IgD-negative memory B cell (primary cell): ENCODE measurements around the gene CEP72. TPM values are rescaled to one million over a fixed set of nuclear protein-coding genes. Genes with fewer than 3 reads are reported as not detected.

Experiments used
- H3K27ac Mint-ChIP-seq, 3 donors: one replicate each; pipeline ENCODE4 v1.8.0; 2020 to 2022; ENCODE audit warnings: mild to moderate bottlenecking in 3 of 3, mixed read lengths in 3 of 3, moderate library complexity in 1 of 3
- H3K27me3 Mint-ChIP-seq: one replicate; pipeline ENCODE4 v1.8.0; 2021; ENCODE audit warnings: mixed read lengths
- H3K36me3 Mint-ChIP-seq: one replicate; pipeline ENCODE4 v1.8.0; 2020; ENCODE audit warnings: mild to moderate bottlenecking, mixed read lengths
- H3K4me1 Mint-ChIP-seq, 3 donors: one replicate each; pipeline ENCODE4 v1.8.0; 2020 to 2022; ENCODE audit warnings: mixed read lengths in 3 of 3, mild to moderate bottlenecking in 1 of 3
- H3K4me3 Mint-ChIP-seq, 4 donors: one replicate each; pipeline ENCODE4 v1.8.0; 2020 to 2022; ENCODE audit warnings: mild to moderate bottlenecking in 4 of 4, mixed read lengths in 4 of 4, moderate library complexity in 3 of 4
- H3K9me3 Mint-ChIP-seq, 3 donors: one replicate each; pipeline ENCODE4 v1.8.0; 2020 to 2021; ENCODE audit warnings: mixed read lengths in 3 of 3, mild to moderate bottlenecking in 1 of 3
- polyA plus RNA-seq: library from polyadenylated mRNA; unstranded; fragments of 300-500 nt; fragmentation: Illumina TruSeq; gene quantifications from one replicate; pipeline ENCODE4 v1.2.3, GENCODE V29; 2021

Gene CEP72, protein sequence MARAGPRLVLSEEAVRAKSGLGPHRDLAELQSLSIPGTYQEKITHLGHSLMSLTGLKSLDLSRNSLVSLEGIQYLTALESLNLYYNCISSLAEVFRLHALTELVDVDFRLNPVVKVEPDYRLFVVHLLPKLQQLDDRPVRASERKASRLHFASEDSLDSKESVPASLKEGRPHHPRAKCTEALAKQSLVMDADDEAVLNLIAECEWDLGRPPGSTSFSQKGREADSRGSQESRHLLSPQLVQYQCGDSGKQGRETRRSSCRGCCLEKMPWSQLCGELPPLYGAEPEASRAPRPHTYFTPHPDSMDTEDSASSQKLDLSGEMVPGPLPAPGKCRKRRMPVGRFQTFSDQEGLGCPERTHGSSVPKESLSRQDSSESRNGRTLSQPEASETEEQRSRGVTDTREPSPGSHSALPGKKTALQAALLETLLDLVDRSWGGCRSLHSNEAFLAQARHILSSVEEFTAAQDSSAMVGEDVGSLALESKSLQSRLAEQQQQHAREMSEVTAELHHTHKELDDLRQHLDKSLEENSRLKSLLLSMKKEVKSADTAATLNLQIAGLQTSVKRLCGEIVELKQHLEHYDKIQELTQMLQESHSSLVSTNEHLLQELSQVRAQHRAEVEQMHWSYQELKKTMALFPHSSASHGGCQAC
- 5.4 TPM for polyA plus RNA-seq

GRCh38 chr5:611731-612486, at the start of gene CEP72:
TSS of gene CEP72 (plus strand) at chr5:612340. CDS start at chr5:612362, 22 bp downstream.
- H3K27me3 Mint-ChIP-seq = peaks cover 10% of the 10 kb centered on the region
- H3K4me1 Mint-ChIP-seq = peaks cover 25 to 28% (median 26%) of the 10 kb centered on the region in 3 donors
- H3K27ac Mint-ChIP-seq = peak within 1 kb of the TSS; percentile 32 to 86 (median 64)
- H3K9me3 Mint-ChIP-seq = peaks cover 0 to 5% (median 0%) of the 10 kb centered on the region in 3 donors
- H3K36me3 Mint-ChIP-seq = peaks cover 5% of the 10 kb centered on the region
- H3K4me3 Mint-ChIP-seq = peak within 1 kb of the TSS; percentile 94 to 96 (median 94)

- Mint-ChIP-seq H3K27ac (no peak overlapping the region), H3K9me3 (peaks cover 0 to 7% (median 0%) of the 10 kb centered on the region in 3 donors), H3K4me3 (peak overlapping the region in 1 of 4 donors; percentile 17)
Measured at GRCh38 chr5:565782-566440, 46.2 kb upstream of the CEP72 start.

DNA sequence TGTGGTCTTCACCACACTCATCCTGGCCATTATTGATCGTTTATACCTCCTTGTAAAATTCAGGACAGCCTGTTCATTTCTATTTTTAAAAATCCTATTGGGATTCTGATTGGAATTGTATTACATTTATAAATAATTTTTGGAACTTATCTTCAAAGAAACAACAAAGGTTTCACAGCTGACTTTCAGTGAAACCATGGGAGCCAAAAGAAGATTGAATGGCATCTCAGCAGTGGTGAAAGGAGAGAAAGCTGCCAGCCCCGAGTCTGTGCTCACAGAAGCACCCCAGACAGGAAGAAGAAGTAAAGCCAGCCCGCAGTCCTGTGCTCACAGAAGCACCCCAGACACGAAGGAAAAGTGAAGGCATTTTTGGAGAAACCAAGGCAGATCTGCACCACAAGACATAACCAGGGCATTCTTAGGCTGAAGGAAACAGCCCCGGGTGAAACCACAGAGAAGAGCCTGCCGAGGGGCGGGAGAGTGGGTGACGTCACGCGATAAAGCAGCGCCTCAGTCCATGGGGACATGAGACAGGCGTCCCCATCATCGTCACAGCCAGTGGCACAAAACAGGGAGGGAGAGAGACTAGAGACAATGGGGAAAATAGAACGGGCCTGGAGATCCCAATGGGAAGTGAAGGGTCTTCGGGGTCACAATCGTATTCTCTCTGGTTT, 45.4 kb upstream of the CEP72 start:
- peaks cover 0 to 5% (median 0%) of the 10 kb centered on the region in 3 donors for H3K4me1 Mint-ChIP-seq
- peaks cover 0 to 7% (median 0%) of the 10 kb centered on the region in 3 donors for H3K9me3 Mint-ChIP-seq
- H3K4me3 Mint-ChIP-seq = no peak overlapping the region
- peaks cover 11% of the 10 kb centered on the region for H3K27me3 Mint-ChIP-seq
- no peak overlapping the region for H3K27ac Mint-ChIP-seq
- H3K36me3 Mint-ChIP-seq = no peaks in the 10 kb centered on the region

More at GRCh38 chr5:565782-566440, 46.2 kb upstream of the CEP72 start:
- Mint-ChIP-seq H3K36me3 (no peaks in the 10 kb centered on the region), H3K4me1 (peaks cover 0 to 5% (median 0%) of the 10 kb centered on the region in 3 donors), H3K27me3 (peaks cover 11% of the 10 kb centered on the region)

- no peak overlapping the region for H3K4me3 Mint-ChIP-seq
- no peak overlapping the region for H3K27ac Mint-ChIP-seq
- peaks cover 0 to 5% (median 1%) of the 10 kb centered on the region in 3 donors for H3K4me1 Mint-ChIP-seq
- peaks cover 0 to 7% (median 0%) of the 10 kb centered on the region in 3 donors for H3K9me3 Mint-ChIP-seq
- no peaks in the 10 kb centered on the region for H3K36me3 Mint-ChIP-seq
- peaks cover 14% of the 10 kb centered on the region for H3K27me3 Mint-ChIP-seq
Measured at GRCh38 chr5:567664-568060, 44.5 kb upstream of the CEP72 start.

DNA sequence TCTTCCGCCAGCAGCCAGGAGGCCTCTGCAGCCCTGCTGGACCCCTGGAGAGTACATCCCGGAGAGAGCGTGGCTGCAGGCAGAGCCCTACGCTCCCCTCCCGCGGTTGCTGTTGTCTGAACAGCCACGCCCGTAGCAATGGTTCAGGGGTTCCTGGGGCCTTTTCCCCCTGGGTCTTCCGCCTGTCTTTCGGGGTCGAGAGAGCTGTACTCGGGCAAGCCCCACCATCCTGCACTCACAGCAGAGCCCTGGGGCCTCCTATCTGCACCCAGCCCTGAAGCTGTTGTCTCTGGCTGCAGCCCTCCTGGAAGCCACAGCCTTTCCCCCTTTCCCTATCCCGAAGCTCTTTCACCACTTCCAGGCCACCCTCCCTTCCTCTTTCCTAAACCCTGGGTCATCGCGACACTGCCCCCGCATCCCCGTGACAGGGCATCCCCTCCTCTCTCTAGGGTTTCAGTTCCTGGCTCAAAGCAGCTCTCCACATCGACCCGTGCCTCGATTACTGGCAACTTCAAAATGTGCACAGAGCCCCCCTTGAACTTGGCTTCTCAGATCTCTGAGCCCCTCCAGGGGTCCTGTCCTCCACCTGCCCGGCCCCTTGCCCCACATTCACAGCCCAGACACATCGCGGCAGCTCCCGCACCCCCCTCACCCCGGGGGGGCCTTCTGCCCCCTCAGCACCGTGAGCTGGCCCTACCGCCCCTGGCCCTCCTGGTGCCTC, 43.9 kb upstream of the CEP72 start:
- Mint-ChIP-seq H3K27me3 (peaks cover 14% of the 10 kb centered on the region), H3K4me3 (no peak overlapping the region), H3K9me3 (peaks cover 0 to 7% (median 0%) of the 10 kb centered on the region in 3 donors), H3K27ac (no peak overlapping the region), H3K4me1 (peaks cover 0 to 5% (median 1%) of the 10 kb centered on the region in 3 donors), H3K36me3 (no peaks in the 10 kb centered on the region)

DNA sequence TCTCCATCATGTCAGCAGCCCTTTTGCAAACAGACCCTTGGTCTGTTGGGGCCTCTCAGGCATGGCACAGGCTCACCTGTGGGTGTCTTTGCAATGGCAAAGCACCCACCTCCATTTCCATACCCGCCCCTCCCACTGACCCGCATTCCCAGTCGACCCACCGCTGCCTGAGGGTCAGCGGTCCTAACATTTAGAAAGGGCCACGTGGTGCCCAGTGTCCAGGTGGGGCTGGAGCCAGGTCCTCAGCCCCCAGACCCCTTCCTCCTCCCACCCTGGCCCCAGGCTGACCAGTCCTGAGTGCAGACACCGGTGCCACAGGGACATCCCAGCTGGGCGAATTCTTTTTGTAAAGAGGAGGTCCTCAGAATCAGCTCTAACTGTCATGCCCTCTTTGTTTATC, 43.3 kb upstream of the CEP72 start:
- H3K9me3 Mint-ChIP-seq = peaks cover 0 to 7% (median 0%) of the 10 kb centered on the region in 3 donors
- peaks cover 14% of the 10 kb centered on the region for H3K27me3 Mint-ChIP-seq
- peaks cover 0 to 5% (median 1%) of the 10 kb centered on the region in 3 donors for H3K4me1 Mint-ChIP-seq
- H3K27ac Mint-ChIP-seq = no peak overlapping the region
- H3K4me3 Mint-ChIP-seq = no peak overlapping the region
- no peaks in the 10 kb centered on the region for H3K36me3 Mint-ChIP-seq

GRCh38 chr5:569358-569867, 42.7 kb upstream of the CEP72 start:
- Mint-ChIP-seq H3K27me3 (peaks cover 14% of the 10 kb centered on the region), H3K4me3 (no peak overlapping the region), H3K4me1 (peaks cover 0 to 5% (median 1%) of the 10 kb centered on the region in 3 donors), H3K36me3 (no peaks in the 10 kb centered on the region), H3K9me3 (peaks cover 0 to 7% (median 0%) of the 10 kb centered on the region in 3 donors), H3K27ac (no peak overlapping the region)

DNA sequence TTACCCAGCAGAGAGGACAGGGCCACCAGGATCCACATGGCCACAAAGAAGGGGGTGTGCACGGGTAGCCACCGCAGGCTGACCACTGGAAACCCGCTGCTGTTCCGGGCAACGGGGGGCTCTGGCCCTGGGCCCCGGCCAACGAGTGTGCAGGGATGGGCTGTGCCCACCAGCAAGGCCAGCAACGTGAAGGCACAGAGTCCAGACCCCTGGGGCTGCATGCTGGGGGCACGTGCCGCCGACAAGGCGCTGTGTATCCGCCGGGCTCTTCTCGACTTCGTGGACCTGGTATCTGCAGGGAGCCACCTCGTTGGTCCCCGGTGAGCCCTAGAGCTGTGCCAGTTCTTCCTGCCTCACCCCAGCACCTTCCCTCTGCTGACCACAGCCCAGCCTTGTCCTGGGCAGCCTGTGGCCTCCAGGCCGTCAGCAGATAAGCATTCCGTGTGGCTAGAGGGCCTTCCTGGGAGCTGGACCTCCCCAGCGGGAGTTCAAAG, 42.2 kb upstream of the CEP72 start:
- Mint-ChIP-seq H3K27ac (no peak overlapping the region), H3K4me3 (no peak overlapping the region), H3K4me1 (peaks cover 0 to 5% (median 1%) of the 10 kb centered on the region in 3 donors), H3K36me3 (no peaks in the 10 kb centered on the region), H3K27me3 (peaks cover 14% of the 10 kb centered on the region), H3K9me3 (peaks cover 0 to 7% (median 2%) of the 10 kb centered on the region in 3 donors)

- Mint-ChIP-seq H3K36me3 (no peaks in the 10 kb centered on the region), H3K9me3 (peaks cover 2 to 10% (median 5%) of the 10 kb centered on the region in 3 donors), H3K27ac (no peak overlapping the region), H3K4me1 (peaks cover 0 to 5% (median 1%) of the 10 kb centered on the region in 3 donors), H3K4me3 (no peak overlapping the region), H3K27me3 (peaks cover 14% of the 10 kb centered on the region)
Measured at GRCh38 chr5:570446-570845, 41.7 kb upstream of the CEP72 start.

GRCh38 chr5:570886-571285, 41.3 kb upstream of the CEP72 start:
- Mint-ChIP-seq H3K27me3 (peaks cover 16% of the 10 kb centered on the region), H3K9me3 (peaks cover 5 to 11% (median 9%) of the 10 kb centered on the region in 3 donors), H3K4me1 (peaks cover 0 to 5% (median 1%) of the 10 kb centered on the region in 3 donors), H3K36me3 (no peaks in the 10 kb centered on the region), H3K4me3 (no peak overlapping the region), H3K27ac (no peak overlapping the region)

- no peaks in the 10 kb centered on the region for H3K36me3 Mint-ChIP-seq
- no peak overlapping the region for H3K4me3 Mint-ChIP-seq
- H3K27ac Mint-ChIP-seq = no peak overlapping the region
- peaks cover 0 to 5% (median 1%) of the 10 kb centered on the region in 3 donors for H3K4me1 Mint-ChIP-seq
- peaks cover 9 to 17% (median 13%) of the 10 kb centered on the region in 3 donors for H3K9me3 Mint-ChIP-seq
- peaks cover 13% of the 10 kb centered on the region for H3K27me3 Mint-ChIP-seq
Measured at GRCh38 chr5:571791-572190, 40.3 kb upstream of the CEP72 start.

DNA sequence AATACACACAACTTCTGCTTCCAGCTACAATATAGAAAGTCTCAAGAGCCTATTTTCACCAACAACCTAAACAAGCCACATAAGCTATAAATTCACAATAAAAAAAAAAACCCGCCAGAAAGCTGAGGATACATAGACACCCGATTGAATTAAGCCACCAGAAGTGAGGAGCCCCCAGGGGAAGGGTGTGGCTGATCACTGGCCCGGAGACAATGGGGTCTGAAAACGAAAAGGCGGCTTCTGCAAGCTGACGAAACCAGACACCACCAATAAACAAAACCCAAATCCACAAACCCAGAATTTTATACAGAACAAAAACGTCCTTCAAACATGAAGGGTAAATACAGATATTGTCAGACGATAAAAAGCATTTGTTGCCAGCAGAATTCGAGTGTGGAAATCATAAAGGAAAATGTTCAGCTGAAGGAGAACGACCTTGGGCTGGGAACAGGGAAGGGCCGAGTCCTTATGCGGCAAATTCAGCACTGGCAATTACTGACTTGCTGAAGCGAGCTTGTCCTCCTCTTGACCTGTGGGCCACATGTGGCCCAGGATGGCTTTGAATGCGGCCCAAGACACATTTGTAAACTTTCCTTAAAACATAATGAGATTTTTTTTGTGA, 39.6 kb upstream of the CEP72 start:
- Mint-ChIP-seq H3K4me1 (peaks cover 0 to 1% (median under 1%) of the 10 kb centered on the region in 3 donors), H3K27me3 (peaks cover 8% of the 10 kb centered on the region), H3K36me3 (no peaks in the 10 kb centered on the region), H3K9me3 (peaks cover 9 to 20% (median 13%) of the 10 kb centered on the region in 3 donors), H3K4me3 (no peak overlapping the region), H3K27ac (peak overlapping the region in 1 of 3 donors; percentile 12)

GRCh38 chr5:573206-573605, 38.9 kb upstream of the CEP72 start:
- H3K9me3 Mint-ChIP-seq = peaks cover 12 to 25% (median 19%) of the 10 kb centered on the region in 3 donors
- no peak overlapping the region for H3K27ac Mint-ChIP-seq
- H3K4me1 Mint-ChIP-seq = peaks cover 0 to 1% (median 0%) of the 10 kb centered on the region in 3 donors
- no peaks in the 10 kb centered on the region for H3K36me3 Mint-ChIP-seq
- no peak overlapping the region for H3K4me3 Mint-ChIP-seq
- H3K27me3 Mint-ChIP-seq = peaks cover 8% of the 10 kb centered on the region
